Glomerular visceral epithelial cell (primary cell): ENCODE data around the gene LYVE1.

Experiments
- DNase-seq: peaks from one replicate; pipeline ENCODE4 v3.0.0-alpha.2; 2016; ENCODE audit errors: extremely low spot score

LYVE1 gene

GRCh38 chr11:10592331-10592730 is 23.9 kb upstream of the LYVE1 start:
- DNase-seq: peak; percentile 30

- no peak for DNase-seq
Measured at GRCh38 chr11:10591741-10592140, 23.3 kb upstream of the LYVE1 start.

GRCh38 chr11:10590218-10590915 is 21.9 kb upstream of the LYVE1 start:
- no peak for DNase-seq

GRCh38 chr11:10588904-10589303 is 20.4 kb upstream of the LYVE1 start:
- DNase-seq: no peak

- no peak for DNase-seq
Measured at GRCh38 chr11:10587995-10588394, 19.5 kb upstream of the LYVE1 start.

GRCh38 chr11:10587388-10587787 is 18.9 kb upstream of the LYVE1 start:
- DNase-seq: no peak

DNA sequence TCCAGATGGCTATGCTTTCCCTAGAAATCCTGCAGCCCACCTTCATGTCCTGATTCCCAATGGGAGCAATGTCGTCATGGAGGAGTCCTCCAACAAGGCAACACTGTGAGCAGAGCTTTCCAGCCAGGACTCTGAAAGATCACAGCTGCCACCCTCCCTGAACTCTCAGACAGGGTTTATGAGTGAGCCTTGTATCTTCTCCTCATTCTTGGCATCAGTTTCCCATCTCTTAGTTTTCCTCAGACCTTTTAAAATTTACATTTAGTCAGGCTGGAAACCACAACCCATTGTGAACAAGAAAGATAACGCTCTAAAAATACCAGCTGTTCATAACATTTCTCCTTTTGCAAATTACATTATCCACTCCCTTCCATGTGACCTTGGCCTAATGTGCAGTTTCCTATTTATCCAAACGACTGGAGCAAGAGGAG is 15.6 kb upstream of the LYVE1 start:
- DNase-seq: no peak

DNA sequence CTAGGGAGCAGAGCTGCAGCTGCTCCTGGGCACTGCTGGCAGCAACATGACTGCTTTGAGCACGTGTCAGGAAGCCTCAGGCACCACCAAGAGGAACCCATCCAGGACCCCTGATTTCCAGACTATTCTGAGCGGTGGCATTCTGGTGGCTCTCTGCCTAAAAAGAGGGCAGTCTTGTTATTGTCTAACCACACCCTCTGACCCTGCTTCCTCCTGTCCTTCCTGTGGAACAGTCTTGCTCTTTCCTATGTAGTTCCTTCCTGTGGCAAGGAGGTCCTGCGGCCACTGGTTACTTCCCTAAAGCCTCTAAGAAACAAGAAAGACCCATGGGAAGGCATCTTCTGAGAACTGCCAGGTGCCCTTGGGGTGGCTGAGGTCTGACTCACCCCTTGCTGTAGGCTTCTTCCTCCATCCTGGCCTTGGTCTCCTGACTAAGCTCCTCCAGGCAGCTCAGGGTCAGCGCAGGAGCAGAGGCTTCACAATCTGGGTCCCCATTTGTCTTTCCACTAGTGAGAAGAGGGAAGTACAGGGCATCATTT is 13.1 kb upstream of the LYVE1 start:
- no peak for DNase-seq

- DNase-seq: no peak
Measured at GRCh38 chr11:10580623-10581022, 12.2 kb upstream of the LYVE1 start.

DNA sequence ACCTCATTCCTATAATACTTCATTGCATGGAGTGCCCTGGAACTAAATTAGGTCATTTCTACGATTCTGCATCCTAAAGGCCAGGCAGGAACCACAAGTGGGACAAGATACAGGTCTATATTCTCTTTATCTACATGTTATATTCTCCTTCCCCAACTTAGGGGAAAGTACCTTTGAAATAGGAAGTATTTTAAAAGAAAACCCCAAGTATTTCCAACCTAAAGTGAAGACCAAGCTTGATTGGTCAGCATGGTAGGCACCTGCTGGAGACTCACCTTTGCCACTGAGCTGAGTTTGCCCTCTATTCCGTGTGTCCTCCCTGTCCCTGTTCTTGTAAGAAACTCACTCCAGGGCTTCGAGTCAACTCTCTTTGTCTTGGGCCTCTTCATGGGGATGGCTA is 11.2 kb upstream of the LYVE1 start:
- no peak for DNase-seq

GRCh38 chr11:10576035-10576398 is 7.6 kb upstream of the LYVE1 start:
- no peak for DNase-seq

- DNase-seq: no peak
Measured at GRCh38 chr11:10575346-10576034, 7.0 kb upstream of the LYVE1 start.

- no peak for DNase-seq
Measured at GRCh38 chr11:10573556-10573955, 5.1 kb upstream of the LYVE1 start.

DNA sequence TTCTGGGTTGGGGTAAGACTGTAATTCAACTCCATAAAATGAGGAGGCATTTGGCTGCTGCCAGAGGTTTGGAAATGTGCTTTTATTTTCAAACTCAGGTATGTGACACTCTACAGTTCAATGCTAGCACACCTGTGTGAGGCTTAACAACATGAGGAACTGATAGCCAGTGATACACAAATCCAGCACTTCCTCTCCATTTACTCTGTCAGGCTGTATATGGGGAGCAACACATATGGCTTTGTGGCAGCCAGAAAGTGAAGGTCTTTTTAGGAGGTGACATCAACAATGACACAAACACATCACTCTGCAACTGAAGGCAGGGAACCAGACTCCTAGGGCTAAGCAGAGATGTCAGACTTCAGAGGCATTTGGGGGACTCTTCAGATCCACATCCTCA is 4.6 kb upstream of the LYVE1 start:
- DNase-seq: no peak

DNA sequence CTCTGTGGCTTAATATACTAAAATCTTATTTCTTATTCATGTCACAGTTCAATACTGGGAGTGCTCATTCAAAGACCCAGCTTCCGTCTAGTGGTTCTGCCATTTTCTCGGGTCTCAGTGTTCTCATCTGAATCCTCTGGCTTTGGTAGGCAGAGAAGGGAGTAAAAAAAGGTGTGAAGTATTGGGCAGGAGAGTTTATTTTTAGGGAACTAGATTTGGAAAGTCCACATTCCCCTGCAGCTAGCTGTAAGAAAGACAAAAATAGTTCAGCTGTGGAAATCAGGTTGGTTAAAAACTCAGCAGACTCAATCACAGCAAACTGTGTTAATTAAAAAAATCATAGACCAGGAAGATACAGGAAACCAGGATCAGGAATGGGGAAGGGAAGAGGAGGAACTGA is 4.1 kb upstream of the LYVE1 start:
- DNase-seq: no peak

DNA sequence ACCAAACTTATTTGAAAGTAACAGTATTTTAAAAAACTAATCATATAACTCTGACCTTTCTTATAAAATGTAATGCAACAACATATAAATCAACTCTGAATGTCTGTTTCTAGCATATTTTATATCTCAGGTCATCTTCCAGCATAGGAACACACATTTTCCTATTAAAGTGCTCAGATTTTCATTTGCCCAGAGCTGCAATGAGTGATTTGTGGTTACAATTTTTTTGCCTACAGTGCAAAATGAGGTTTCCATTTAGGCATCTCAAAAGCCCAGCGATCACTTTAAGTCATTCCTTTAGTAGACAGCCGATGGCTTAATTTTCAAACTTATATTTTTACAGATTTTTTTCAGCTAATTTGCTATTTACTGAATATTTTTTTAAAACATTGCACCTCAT is 1.0 kb downstream of the LYVE1 start:
- DNase-seq: no peak

DNA sequence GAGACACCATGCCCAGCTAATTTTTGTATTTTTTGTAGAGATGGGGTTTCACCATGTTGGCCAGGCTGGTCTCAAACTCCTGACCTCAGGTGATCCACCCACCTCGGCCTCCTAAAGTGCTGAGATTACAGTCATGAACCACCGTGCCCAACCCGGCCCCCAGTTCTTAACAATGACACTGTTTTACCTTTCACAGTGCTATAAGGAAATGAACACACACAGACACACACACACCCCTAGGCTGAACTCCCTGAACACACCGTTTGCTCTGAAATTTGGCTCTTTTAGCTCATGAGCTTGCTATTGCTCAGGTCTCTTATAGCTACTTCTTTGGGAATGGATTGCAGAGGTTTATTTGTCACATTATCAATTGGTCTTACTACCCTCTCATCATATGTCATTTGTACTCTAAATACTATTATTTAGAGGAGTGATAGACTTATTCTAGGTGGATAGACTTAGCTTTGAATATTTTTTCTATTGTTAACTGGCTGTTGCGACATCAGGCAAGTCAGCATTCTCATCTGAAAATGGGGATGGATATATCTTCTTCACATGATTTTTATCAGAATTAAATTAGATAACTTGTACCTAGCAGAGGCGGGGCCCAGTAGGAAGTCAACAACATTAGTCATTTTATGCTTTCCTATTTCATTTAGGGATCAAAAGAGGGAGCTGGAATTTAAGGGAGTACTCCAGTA is 2.1 kb downstream of the LYVE1 start:
- DNase-seq: no peak

DNA sequence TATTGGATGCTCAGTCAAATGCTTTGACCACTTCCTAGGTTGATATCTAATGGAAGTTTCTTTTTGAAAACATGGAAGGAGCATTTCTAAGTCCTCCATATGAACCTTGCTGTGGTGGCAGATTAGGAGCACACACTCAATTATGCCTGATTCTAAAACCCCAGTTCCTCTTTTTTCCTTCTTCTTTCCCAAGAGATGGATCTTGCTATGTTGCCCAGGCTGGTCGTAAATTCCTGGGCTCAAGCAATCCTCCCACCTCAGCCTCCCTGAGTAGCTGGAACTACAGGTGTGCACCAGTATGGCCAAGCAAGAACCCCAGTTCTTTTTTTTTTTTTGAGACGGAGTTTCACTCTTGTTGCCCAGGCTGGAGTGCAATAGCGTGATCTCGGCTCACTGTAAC is 3.0 kb downstream of the LYVE1 start:
- DNase-seq: no peak

DNA sequence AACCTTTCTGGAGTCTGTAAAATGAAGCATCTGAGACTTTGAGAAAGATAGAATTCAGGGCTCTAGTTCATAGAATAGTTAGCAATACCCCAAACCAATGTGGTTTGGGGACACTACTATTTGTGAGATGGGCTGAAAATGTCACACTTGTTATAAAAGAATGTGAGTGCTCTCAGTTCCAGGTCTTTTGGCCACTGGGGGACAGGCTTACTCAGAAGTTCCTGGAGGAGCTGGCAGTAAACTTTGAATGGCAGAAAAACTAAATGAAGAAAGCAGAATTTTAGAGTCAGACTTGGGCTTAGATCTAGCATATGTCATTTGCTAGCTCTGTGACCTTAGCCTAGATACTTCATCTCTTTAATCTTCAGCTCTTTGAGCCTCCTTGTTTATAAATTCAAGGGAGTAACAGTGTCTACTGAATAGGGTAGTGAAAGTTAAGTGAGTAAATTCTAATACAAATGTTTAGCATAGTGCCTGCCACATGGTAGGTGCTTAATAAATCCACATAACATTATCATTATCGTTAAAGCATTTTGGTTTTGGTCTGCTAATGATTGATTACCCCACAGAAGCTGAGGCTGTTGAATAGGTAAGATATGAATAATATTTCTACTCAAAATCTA is 3.7 kb downstream of the LYVE1 start:
- DNase-seq: no peak

GRCh38 chr11:10564030-10564429 is 4.4 kb downstream of the LYVE1 start:
- DNase-seq: no peak

GRCh38 chr11:10561947-10562346 is 6.5 kb downstream of the LYVE1 start:
- no peak for DNase-seq

- DNase-seq: no peak
Measured at GRCh38 chr11:10561043-10561818, 7.2 kb downstream of the LYVE1 start.
